GM10248 (cell line): ENCODE results near the gene FHL2.

Source experiments
- CTCF ChIA-PET: fragments of 300-600 bp; sonication (Branson Sonifier 250); formaldehyde crosslinking; extraction: SDS; loops from one replicate; lab custom pipeline; 2021; ENCODE audit warnings: antibody characterized with exemption; lab: Yijun Ruan, JAX
- POLR2A ChIA-PET: fragments of 350-650 bp; sonication (Branson Sonifier 250); formaldehyde crosslinking; extraction: SDS; loops from one replicate; lab custom pipeline; 2020; ENCODE audit warnings: antibody characterized with exemption; lab: Yijun Ruan, JAX
- DNase-seq: peaks from one replicate; pipeline ENCODE4 v3.0.0; 2012; ENCODE audit errors: extremely low spot score
- CTCF ChIP-seq: IDR thresholded peaks from 2 replicates; pipeline ENCODE4 v1.5.1; 2012; ENCODE audit warnings: mild to moderate bottlenecking, low read depth; ENCODE audit errors: extremely low read depth, missing control alignments, control extremely low read depth

FHL2 gene

DNA sequence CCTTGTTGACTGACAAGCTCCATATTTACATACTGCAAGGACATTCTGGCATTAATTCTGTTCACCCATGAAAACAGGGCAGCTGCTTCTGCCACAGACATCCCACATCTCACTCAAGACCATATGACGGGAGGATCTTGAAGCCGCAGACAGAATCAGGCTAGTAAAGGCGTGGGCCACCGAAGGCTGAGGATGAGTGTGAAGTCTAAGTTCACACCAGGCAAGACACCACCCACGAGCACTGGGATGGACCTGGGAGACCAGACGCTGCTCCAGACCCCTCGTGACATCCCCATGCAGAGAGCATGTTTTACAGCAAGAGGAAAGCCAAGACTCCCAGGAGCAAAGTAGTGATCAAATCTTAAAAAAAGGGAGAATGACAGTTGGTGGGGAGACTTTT, 3.2 kb downstream of the FHL2 start:
- TF ChIP-seq CTCF = no peak
- POLR2A ChIA-PET = no interaction called here
- CTCF ChIA-PET = no interaction called here
- DNase-seq = no peak

GRCh38 chr2:105394951-105395611, 3.8 kb downstream of the FHL2 start:
- no peak for DNase-seq
- TF ChIP-seq CTCF = no peak
- CTCF ChIA-PET = interaction anchor here (1.2 to 2.1 kb wide), 2 partner anchors 11 to 20 kb away, joined by 3 to 5 read pairs; no protein-coding TSS in a partner anchor
- POLR2A ChIA-PET = no interaction called here

- DNase-seq = no peak
- ChIA-PET POLR2A (no interaction called here), CTCF (interaction anchor here (2.0 to 2.1 kb wide), 2 partner anchors 9 to 11 kb away, joined by 5 to 6 read pairs; no protein-coding TSS in a partner anchor)
- TF ChIP-seq CTCF = no peak
Observed at GRCh38 chr2:105393373-105394055, 5.3 kb downstream of the FHL2 start.

DNA sequence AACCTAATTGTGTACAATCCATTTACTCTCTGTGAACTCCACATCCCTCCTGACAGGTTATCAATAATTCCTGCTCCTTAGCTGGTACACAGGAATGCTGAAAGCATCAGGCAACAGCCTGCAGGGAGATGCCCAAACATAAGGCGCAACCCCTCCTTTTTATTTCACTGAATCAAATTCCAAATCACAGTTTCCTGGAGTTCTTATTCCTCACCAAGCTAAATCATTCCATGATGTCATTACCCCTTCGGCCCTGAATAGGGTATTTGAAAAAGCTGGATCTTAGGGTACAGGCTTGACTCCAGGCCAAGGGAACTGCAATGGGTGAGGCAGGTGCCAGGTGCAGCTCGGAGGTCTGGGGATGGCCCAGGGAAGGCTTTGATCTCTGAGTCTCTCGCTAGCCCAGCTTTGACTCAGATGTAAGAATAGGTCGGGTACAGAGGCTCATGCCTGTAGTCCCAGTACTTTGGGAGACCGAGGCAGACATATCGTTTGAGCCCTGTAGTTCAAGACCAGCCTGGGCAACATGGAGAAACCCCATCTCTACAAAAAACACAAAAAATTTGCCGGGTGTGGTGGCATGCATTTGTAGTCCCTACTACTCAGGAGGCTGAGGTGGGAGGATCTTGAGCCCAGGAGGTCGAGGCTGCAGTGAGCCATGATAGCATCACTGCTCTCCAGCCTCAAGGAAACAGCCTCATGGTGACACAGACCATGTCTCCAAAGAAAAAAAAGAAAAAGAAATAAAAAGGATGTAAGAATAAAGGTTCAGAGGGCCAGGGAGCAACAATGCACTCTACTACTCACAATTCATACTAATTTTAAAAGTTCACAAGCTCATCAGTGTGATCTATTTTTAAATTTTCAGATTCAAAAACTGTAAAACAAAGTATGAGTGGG, 6.8 kb downstream of the FHL2 start:
- no peak for TF ChIP-seq CTCF
- DNase-seq = no peak
- CTCF ChIA-PET = interaction anchor here (1.2 to 2.0 kb wide), 2 partner anchors 8 to 12 kb away, joined by 3 to 6 read pairs; no protein-coding TSS in a partner anchor
- POLR2A ChIA-PET = no interaction called here

DNA sequence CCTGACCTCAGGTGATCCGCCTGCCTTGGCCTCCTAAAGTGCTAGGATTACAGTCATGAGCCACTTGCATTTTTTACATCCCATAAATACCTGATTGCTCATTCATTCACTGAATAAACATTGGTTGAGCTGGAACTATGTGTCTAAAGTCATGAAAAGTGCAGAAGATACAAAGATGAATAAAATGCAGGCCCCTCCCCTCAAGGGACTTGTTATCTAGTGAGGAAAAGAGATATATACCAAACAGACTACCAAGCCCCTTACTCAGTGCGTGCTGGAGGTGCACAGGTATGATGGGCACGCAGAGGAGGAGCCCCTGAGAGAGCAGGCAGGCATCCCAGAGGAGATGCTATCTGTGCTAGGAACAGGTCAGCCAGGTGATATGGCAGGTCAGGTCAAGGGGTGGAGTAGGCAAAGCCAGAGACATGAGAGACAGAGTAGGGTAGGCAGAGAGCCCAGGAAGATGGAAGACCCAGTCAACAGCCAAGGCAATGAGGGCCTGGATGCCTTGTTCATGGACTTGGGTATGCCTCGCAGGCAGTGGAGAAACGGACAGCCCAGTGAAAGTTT, 7.7 kb downstream of the FHL2 start:
- TF ChIP-seq CTCF = no peak
- DNase-seq = no peak
- ChIA-PET CTCF (interaction anchor here (1.2 to 2.0 kb wide), 2 partner anchors 9 to 13 kb away, joined by 3 to 6 read pairs; no protein-coding TSS in a partner anchor), POLR2A (no interaction called here)

DNA sequence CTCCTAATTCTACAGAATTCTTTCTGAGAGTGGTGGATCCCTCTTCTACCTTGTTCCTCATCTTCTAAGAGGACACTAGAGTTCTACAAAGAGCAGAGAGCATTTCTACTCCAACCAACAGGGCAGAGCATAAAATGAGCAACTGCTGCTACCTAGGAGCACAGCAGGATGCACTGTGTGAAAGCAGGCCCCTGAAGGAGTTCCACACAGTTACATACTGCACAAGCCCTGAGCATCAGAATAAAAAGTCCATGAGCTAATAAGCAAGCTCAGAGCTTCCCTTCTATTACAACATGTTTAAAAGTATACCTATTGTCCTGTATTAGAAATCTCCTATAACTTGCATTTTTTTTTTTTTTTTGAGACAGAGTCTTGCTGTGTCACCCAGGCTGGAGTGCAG, 8.4 kb downstream of the FHL2 start:
- ChIA-PET POLR2A (no interaction called here), CTCF (interaction anchor here (1.2 to 2.2 kb wide), 2 partner anchors 8 to 154 kb away, joined by 4 read pairs; partner anchors contain the start of gene FHL2)
- no peak for DNase-seq
- TF ChIP-seq CTCF = no peak
